Measurements from ENCODE around the gene NFIB. TPM values are rescaled to one million over a fixed set of nuclear protein-coding genes. Genes with fewer than 3 reads are reported as not detected.
A peak's percentile ranks its signal among the peaks of the same experiment; 100 is the strongest.

The NFIB gene
- total RNA-seq, 1 experiment from 2014 or later: 11.3 TPM

DNA sequence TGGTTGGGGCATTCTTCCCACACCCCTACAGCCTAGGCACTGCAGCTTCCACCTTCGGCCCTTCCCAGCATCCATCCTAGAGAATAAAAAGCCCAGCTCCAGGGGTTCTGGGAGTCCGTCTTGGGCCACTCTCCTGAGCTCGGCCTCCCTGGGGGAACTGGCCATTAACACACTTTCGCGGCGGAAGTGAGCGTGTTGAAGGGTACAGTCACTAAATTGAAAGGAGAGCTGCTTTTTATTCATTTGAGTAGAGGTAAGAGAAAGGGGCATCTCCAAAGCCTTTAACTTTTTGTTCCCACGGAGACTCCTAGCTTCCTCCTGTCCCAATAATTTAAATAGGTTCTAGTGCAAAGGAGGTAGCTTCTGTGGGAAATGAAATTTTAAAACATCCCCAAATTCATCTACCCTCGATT lies 31.0 kb upstream of the NFIB start:
- no peak for DNase-seq (ENCODE audit: low spot score)

DNA sequence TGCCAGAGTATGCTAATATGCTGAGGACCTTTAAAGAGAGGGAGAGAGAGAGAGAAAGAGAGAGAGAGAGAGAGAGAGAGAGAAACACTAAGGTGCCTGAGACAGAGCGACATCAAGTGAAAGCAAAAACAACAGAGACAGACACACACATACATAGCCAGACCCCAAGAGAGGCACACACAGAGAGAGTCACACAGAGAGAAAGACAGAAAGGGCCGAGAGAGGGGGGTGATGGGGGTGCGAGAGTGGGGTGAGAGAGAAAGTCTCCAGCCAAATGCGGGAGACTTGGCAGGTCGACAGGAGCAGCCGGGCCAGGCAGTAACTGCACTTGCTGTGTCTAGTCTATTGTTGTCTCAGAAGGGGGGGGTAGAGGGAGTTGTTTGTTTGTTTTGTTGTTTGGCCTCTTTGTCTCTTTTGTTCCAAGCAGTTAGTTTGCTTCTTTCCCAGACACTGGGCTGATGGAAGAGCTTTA lies 30.1 kb upstream of the NFIB start:
- no peak for DNase-seq (ENCODE audit: low spot score)

DNA sequence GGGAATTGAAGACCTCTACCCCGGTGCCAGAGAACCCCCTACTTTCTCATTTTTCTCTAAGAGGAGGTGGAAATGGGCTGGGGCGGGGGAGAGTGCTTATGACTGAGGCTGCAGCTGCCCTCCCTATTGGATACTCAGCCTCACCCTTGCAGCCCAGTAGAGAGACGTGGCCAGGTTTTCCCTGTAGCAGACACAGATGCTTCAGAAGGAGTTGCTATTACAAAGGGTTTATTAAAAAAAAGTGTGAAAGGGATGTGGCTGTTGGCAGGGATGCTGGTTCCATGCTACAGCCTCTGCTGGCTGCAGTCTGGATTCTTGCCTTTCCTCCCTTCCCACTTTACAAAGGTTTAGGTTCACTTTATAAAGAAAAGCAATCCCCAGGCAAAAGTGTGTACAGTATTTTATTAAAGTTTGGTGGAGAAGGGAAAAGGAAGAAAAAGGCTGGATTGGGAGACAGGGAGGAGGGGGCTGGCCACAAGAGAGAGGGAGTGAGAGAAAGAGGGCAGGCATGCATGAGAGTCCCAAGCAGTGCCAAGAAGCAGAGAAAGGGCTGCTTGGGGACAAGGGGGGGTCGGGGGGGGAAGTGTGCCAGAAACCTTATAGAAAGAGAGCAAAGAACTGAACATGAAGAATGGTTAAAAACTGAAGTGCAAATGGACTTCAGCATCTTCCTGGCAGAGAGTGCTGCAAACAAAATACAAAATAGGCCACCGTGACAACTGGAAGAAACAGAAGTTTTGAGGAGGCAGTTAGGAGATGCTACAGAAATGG lies 29.5 kb upstream of the NFIB start:
- no peak for DNase-seq (ENCODE audit: low spot score)

DNA sequence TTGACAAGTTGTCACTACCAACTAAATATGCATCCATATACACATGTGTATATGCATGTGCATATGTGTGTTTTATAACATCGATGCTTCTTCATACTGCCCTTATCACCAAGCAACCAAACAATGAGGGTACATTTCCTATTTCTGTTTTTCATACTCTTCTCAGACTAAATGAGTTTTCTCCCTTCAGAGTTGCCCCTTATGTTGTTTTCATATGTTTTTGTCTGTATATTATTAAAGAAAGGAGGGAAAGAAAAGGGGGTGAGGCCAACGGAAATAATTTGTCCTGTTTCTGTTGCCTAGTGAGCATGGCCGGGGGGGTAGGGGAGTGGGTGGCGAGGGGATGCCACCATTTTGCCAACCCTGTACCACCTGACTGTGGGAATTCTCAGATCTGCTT lies 28.8 kb upstream of the NFIB start:
- no peak for DNase-seq (ENCODE audit: low spot score)

DNA sequence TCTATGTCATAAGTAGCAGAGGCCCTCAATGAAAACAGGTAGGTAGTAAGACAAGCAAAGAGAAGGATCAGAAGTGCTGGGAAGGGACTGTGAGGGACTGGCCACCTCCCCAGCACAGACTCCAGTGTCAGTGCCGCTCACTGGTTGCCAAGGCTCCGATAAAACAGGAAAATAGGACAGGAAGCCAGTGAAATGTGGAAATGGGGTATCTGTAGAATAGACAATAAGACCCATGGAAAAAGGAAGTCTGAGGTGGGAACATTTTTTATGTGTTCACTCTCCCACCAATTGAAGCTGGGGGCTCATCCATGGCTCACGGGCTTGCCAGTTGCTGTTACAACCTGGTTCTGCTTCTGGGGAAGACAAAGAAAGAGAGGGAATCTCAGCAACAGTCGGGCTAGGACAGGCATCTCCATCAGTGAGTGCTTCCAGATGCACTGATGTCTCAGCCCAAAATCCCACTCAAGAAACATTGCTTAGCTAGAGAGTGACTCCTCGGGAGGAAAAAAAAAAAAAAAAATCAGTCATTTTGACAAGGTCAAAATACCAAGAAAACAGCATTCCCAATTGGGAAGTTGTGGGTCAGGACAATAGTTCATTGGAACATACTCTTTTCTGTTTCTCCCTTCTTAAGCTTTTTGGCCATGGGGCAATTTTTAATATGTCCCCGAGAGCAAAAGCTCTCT lies 27.6 kb upstream of the NFIB start:
- no peak for DNase-seq (ENCODE audit: low spot score)

DNA sequence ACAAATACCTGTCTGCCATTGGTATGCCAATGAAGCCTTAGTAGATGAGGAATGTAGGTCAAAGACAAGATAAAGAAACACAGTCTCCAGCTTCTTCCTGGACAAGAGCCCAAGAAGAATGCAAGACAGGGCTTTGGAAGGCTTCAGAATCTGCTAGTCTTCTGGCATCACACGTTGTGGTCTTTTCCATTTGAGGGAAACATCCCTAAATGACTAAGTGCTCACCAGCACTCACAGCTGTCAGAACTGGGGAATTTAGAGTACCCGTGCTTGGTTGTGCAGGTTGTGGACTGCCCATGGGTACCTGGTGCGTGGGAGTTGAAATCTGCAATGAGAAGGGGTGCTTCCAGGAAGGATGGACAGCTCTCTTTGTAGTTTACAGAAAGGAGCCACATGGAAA lies 27.1 kb upstream of the NFIB start:
- no peak for DNase-seq (ENCODE audit: low spot score)

DNA sequence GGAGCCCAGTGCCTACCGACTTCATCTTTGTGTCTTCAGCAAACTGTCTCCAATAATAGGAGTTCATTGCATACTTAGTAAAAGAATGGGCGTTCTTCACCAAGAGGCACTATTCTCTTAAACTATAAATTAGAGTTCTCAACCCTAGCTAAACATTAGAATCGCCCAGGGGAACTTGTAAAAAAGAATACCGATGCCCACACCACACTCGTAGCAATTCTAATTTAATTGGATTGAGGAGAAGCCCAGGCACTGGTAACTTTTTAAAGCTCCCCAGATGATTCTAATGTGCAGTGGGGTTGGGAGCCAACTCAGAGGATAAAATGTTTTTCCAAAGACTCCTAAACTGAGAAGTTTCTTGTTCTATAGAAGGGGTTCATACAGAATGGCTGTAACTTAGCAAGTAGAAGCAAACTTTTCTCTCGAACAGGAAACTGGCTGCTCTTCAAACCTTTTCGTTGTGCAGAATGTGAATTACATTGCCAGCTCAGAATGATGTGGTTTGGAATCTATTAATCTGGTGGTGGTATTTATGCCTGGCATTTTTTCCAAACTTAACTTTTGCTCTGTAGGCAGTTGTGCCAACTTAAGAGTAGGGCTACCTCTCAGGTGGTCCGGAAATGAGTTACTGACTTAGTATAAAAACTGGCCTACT lies 26.4 kb upstream of the NFIB start:
- no peak for DNase-seq (ENCODE audit: low spot score)

DNA sequence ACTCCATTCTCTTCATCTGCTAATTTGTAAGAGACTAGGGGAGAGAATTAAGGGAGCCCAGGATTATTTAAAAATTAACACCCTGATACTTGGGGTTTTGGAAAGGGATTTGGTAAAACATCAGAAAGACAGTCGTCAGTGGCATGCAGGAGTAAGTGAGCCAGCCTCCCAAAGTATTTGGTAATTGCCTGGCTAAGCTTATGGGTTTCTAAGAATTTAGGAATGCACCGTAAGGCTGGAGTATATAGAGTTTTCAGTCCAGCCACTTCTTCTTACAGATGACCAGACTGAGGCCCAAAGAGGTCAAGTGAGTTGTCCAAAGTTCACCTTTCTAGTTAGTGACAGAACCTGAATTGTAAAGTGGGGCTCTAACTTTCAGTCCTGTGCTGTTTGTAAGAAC lies 25.8 kb upstream of the NFIB start:
- no peak for DNase-seq (ENCODE audit: low spot score)

DNA sequence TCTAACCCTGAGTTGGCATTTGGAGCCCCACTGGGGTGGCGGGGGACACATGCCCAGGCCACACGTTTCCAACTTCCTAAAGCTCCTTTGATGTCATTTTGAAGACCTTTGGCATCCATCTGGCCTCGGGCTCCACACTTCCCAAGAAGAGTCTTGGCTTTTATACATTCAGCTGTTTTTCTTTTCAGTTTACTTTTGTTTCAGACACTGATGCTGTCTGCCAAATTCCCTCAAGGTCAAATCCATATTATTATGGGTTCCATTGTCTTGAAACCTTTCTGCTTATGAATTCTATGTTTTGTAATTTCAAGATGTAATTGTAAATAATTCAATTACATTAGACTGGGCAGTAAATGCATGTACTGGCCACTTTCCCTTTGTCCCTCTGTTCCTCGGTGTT lies 23.7 kb upstream of the NFIB start:
- DNase-seq (ENCODE audit: low spot score): no peak

DNA sequence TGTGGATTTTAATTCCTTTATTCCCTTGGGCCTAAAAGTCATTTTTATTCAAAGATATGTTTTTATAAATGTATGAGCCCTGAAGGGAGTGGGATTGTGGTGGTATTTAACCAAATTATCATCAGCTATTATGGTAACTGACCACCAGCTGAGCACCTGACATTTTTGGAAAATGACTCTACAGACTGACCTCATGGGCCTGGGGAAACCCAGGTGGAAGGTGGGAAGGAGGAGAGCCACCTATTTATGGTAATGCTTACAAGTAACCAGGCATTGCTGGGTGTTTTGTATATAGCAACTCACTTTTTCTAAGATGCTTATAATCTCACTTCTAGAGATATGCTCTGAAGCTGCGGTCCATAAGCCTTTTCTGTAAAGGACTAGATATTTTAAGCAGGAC lies 22.3 kb upstream of the NFIB start:
- no peak for DNase-seq (ENCODE audit: low spot score)

DNA sequence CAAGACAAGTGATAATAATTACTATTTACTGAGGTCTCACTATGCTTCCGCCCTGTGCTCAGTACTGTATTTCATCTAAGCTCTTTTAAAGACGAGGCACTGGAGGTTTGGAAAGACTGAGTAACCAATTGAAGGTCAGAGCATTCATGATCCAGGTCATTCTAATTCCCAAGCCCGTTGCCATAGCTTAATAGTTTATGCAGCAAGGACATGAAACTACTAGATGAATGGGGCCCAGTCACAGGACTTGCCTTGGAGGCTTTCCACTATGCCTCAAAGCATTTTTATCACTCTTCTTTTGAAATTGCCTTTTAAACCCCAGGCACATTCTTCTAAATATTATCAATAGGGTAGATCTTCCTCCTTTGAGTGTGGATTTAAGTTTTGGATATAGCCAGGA lies 17.2 kb upstream of the NFIB start:
- no peak for DNase-seq (ENCODE audit: low spot score)

DNA sequence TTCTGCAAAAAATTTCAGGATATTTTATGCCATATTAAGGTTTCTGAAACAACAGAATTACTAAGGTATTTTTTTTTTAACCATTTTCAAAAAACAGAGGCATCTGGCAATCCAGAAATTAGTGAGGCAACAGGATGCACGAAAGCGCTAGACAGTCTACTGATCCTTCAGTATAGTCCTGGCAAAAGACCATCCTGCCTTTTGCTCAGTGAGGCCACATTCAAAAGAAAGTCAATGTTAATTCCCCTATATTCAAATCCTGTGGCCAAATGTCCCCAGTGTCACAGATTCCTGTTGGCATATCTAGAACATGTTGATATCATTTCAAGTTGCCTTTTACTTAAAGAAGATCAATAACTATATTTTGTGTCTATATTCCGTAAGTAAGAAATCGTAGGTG lies 13.1 kb upstream of the NFIB start:
- no peak for DNase-seq (ENCODE audit: low spot score)

DNA sequence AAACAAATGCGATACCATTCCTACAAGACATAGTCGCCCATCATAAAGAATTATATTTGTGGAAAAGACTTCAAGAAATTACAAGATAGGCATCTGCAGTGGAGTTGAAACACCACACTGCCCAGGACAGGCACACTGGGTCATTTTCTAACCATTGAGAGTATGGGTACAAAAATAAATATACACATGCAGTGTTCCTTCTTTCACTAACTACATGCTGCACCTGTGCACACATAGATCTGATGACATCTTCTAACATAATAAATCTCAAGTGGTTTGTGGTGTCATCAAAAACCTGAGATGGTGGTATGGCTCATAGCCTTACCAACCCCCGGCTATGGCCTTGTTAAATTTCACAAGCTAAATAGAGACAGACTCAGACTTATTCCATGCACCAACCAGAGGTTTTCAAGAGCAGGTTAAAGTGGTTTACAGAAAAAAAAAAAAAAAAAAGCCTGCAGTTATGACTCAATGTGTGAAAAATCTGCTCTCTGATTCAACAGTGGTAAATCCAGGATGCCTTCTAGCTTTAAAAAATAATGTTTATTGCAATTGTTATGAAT lies 12.4 kb upstream of the NFIB start:
- DNase-seq (ENCODE audit: low spot score): peak; percentile 74

DNA sequence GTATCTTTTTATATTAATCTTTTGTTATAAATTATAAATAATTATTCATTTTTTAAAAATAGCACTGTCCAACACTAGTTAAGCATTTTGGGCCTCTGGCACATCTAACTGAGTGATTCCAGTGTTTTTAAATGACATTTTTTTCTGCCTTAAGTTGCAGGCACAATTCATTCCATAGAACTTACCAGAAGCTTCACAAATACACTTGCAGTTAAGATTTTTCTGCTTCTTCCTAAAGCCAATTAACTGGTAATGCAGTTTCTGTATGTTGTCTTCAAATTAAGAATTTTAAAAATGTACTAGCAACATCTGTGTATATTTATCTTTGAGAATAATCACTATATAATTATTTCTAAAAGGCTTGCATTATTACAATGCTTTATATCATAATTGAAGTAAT lies 11.2 kb upstream of the NFIB start:
- DNase-seq (ENCODE audit: low spot score): no peak

DNA sequence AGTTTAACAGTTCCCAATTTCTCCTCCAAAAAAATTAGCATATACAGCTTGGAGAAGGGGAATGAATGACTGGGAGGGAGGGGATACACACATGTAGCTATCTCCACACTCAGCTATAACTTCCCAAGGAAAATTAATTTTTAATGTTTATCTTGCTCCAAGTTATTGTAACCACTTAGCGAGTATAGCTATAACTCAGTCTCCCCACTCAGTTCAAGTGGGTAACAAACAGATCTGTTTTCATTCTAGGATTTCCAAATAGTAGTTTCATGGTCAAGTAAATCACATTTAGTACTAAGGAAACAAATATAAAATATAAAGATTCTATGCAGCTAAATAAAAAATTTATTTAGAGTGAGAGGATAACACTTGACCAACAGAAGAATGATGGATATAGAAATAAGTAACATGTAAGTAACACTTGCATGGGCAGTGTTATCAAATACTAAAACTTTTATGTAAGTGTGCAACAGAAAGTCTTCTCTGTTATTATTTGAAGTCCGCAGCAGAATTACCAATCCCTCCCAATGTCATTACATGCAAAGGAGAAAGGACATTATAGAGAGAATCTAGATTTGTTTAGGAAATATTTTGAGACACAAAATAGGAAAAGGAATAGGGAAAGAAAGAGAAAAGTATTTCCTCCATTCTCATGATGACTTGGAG lies 10.2 kb upstream of the NFIB start:
- DNase-seq (ENCODE audit: low spot score): no peak

DNA sequence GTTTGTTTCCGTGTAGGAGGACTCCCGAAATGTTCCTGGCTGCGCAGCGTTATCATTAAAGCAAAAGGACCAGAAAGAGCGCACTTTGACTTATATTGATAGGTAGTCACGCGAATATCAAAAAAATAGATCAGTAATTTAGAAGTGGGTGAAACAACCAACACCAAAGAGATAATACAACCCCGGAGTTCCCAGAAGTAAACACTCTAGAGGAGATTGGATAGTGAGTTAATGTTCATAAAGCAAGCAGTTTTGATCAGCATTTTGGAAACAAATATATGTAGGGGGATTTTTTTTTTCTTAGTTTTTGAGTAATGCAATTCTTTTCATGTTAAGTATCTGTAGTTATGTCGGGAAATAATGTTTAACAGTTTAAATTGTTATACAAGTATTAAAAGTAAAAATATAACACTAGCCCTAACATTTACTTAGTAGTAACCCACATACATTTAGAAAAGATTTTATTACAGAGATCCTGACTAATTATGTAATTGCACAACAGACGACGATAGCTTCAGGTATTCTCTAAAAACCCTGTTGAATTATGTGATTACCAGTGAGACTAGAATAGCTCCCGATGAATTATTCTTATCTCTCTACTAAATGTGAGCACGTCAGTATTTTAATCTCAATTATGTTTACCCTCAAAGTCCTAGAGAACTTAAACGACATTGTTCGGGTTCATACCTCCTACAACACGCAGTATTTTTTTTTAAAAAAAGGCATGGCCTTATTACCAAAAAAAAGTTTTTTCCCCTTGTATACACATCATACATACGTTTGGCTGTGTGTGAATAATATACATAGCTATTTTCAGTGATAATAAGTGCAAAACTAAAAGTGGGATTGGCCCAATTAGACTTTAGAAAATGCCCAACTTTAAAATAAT lies 9.4 kb upstream of the NFIB start:
- no peak for DNase-seq (ENCODE audit: low spot score)

DNA sequence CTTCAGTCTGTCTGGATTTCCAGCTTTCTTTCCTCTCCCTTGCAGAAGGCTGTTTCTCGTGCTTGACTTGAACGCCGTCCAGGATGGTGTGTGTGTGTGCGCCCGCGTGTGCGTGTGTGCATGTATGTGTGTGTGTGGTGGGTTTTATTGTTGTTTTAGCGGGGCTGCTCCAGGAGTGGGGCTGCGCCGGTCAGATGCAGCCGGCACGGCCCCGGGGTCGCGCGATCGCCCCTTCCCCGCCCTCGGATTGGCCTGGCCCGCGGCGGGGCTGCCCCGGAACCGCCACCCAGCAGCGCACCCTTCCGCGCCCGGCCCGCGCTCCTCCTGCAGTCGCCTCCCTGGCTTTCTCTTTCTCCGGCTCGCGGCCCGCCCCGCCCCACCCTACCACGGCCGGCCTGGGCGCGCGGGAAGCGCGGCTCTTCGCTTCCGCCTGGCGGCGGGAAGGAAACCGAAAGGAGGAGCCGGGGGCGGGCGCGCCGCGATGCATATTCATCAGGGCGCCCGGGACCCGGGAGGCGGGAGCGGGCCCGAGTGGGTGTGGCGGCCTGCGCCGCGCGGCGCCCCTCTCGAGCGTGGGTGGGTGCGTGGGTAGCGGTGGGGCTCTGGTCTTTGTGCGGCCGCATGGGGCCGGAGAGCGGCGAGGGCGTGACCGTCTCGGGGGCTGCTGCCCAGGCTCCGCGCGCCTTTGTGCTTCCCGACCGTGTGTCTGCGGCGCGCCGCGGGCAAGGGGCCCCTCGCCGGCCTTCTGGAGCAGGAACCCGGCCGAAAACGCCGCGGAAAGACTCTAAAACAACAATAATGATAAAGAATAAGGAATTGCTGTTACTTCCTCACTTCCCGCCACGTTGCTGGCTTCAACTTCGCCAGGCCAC lies 8.5 kb upstream of the NFIB start:
- peak; percentile 75 for DNase-seq (ENCODE audit: low spot score)

DNA sequence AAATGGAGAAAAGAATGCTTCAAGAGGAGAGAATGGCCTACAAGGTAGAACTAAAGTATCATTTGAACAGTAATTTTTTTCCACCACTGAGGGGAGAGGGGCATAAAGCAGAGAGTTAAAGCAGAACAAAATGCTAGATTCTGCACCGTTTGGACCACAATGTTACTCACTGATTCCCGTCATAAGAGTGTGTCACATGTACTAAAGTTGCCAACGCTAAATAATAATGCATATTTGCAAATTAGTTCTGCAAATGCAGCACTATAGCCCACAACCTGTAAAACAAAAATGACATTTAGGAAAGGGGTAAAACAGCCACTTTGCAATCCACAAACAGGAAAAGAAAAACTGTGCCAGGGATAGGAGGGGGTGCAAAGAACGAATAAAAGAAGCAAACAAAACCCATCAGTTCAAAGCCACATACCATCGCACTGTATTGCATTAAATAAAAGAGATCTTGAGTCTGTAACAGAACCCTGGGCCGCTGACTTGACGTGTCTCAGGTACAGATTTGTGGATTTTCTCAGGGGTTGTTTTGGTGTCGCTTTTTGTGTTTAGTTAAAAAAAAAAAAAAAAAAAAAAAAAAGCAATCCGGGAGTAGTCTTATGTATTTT lies 7.7 kb upstream of the NFIB start:
- no peak for DNase-seq (ENCODE audit: low spot score)

All from H4 (cell line).